IMR-90 (cell line): ENCODE measurements around the gene AKT3. TPM values are rescaled to one million over a fixed set of nuclear protein-coding genes. Genes with fewer than 3 reads are reported as not detected.

Experiments used
- ATAC-seq: fragments of 200-7000 bp; cut with Tn5 transposase; 2 replicates; pipeline ENCODE4 v1.9.1; 2020; ENCODE audit warnings: low read depth, mild to moderate bottlenecking, moderate library complexity
- BruUV-seq: library from RNA; stranded (reverse); fragments of 400-500 nt; replicated peaks from 2 replicates; lab custom pipeline; 2021; lab: Mats Ljungman, UMichigan
- CTCF ChIA-PET: fragments of 300-600 bp; formaldehyde crosslinking; extraction: SDS; loops from one replicate; lab custom pipeline; 2021; ENCODE audit warnings: antibody characterized with exemption; lab: Yijun Ruan, JAX
- POLR2A ChIA-PET: fragments of 300-600 bp; sonication (Branson Sonifier 250); formaldehyde crosslinking; loops from one replicate; lab custom pipeline; 2022; ENCODE audit warnings: antibody characterized with exemption; ENCODE audit not compliant: unreplicated experiment; lab: Charles Lee
- DNase-seq: peaks from one replicate; pipeline ENCODE4 v3.0.0; 2013
- H2AFZ ChIP-seq: replicated peaks from 2 replicates; pipeline ENCODE3; 2013; ENCODE audit warnings: low read length, mild to moderate bottlenecking; ENCODE audit not compliant: poor library complexity
- H2AK5ac ChIP-seq: 2 replicates; pipeline ENCODE4 v1.6.1; 2013; ENCODE audit warnings: low read depth, low read length, inconsistent platforms
- H2AK9ac ChIP-seq: replicated peaks from 2 replicates; pipeline ENCODE3; 2013; ENCODE audit warnings: mild to moderate bottlenecking, low read depth, low read length, moderate library complexity; ENCODE audit not compliant: poor library complexity
- H2BK120ac ChIP-seq: 2 replicates; pipeline ENCODE4 v1.6.1; 2013; ENCODE audit warnings: low read depth, low read length, inconsistent platforms
- H2BK15ac ChIP-seq: 3 replicates; pipeline ENCODE4 v1.6.1; 2013; ENCODE audit warnings: low read depth, low read length, inconsistent platforms
- H2BK20ac ChIP-seq: 2 replicates; pipeline ENCODE4 v1.6.1; 2013; ENCODE audit warnings: low read depth, mild to moderate bottlenecking, inconsistent platforms, low read length, moderate library complexity
- H2BK5ac ChIP-seq: 2 replicates; pipeline ENCODE4 v1.6.1; 2013; ENCODE audit warnings: mild to moderate bottlenecking, low read depth, low read length, inconsistent platforms; ENCODE audit not compliant: poor library complexity, severe bottlenecking
- H3K14ac ChIP-seq: replicated peaks from 2 replicates; pipeline ENCODE4 v1.6.1; 2013; ENCODE audit warnings: low read depth, low read length, inconsistent platforms
- H3K18ac ChIP-seq: 2 replicates; pipeline ENCODE4 v1.6.1; 2013; ENCODE audit warnings: low read depth, low read length, control low read depth
- H3K23ac ChIP-seq: 2 replicates; pipeline ENCODE4 v1.6.1; 2013; ENCODE audit warnings: low read depth, low read length, inconsistent platforms
- H3K27ac ChIP-seq: 2 replicates; pipeline ENCODE4 v1.5.1; 2013; ENCODE audit warnings: mild to moderate bottlenecking, control low read depth, low read length; ENCODE audit not compliant: insufficient read depth
- H3K27me3 ChIP-seq: 2 replicates; pipeline ENCODE4 v1.6.1; 2013; ENCODE audit warnings: low read length; ENCODE audit not compliant: control insufficient read depth, insufficient read depth
- H3K36me3 ChIP-seq: 2 replicates; pipeline ENCODE4 v1.6.1; 2013; ENCODE audit warnings: low read length, mixed read lengths; ENCODE audit not compliant: control insufficient read depth, insufficient read depth
- H3K4ac ChIP-seq: 2 replicates; pipeline ENCODE4 v1.6.1; 2013; ENCODE audit warnings: low read depth, low read length, inconsistent platforms
- H3K4me1 ChIP-seq: 2 replicates; pipeline ENCODE4 v1.6.1; 2013; ENCODE audit warnings: low read length, mixed read lengths; ENCODE audit not compliant: control insufficient read depth, insufficient read depth
- H3K4me2 ChIP-seq: 2 replicates; pipeline ENCODE4 v1.6.1; 2013; ENCODE audit warnings: low read depth, mild to moderate bottlenecking, control low read depth, low read length, moderate library complexity
- H3K4me3 ChIP-seq: 2 replicates; pipeline ENCODE4 v1.5.1; 2013; ENCODE audit warnings: low read depth, mild to moderate bottlenecking, control low read depth, low read length, moderate library complexity; ENCODE audit not compliant: insufficient read depth
- H3K56ac ChIP-seq: 2 replicates; pipeline ENCODE4 v1.6.1; 2013; ENCODE audit warnings: low read length, inconsistent platforms; ENCODE audit not compliant: insufficient read depth; ENCODE audit errors: extremely low read depth
- H3K79me1 ChIP-seq, 2 experiments: 2 replicates each; pipeline ENCODE4 v1.6.1; 2013; ENCODE audit warnings: low read length in 2 of 2, inconsistent platforms in 1 of 2, low read depth in 1 of 2
- H3K9ac ChIP-seq: 2 replicates; pipeline ENCODE4 v1.6.1; 2013; ENCODE audit warnings: low read depth, low read length, control low read depth
- H3K9me1 ChIP-seq: 2 replicates; pipeline ENCODE4 v1.6.1; 2013; ENCODE audit warnings: low read length, inconsistent platforms; ENCODE audit not compliant: insufficient read depth
- H3K9me3 ChIP-seq: 2 replicates; pipeline ENCODE4 v1.6.1; 2013; ENCODE audit warnings: low read length; ENCODE audit not compliant: control insufficient read depth, insufficient read depth
- H4K20me1 ChIP-seq: 2 replicates; pipeline ENCODE4 v1.6.1; 2013; ENCODE audit warnings: low read length, inconsistent platforms; ENCODE audit not compliant: insufficient read depth
- H4K5ac ChIP-seq: 2 replicates; pipeline ENCODE4 v1.6.1; 2013; ENCODE audit warnings: mild to moderate bottlenecking, low read depth, low read length, control low read depth
- H4K8ac ChIP-seq, 2 experiments: 2 replicates each; pipeline ENCODE4 v1.6.1; 2013; ENCODE audit warnings: low read depth in 2 of 2, low read length in 2 of 2, control low read depth in 1 of 2, inconsistent platforms in 1 of 2
- H4K91ac ChIP-seq: 2 replicates; pipeline ENCODE4 v1.6.1; 2013; ENCODE audit warnings: low read depth, low read length, inconsistent platforms; ENCODE audit not compliant: insufficient read depth
- BHLHE40 ChIP-seq: fragments of 150-350 bp; IDR thresholded peaks from 2 replicates; pipeline ENCODE4 v1.6.1; 2016; ENCODE audit warnings: mild to moderate bottlenecking, low read depth, low read length
- CEBPB ChIP-seq: IDR thresholded peaks from 2 replicates; pipeline ENCODE4 v1.6.1; 2012; ENCODE audit warnings: low read depth, low read length, improper control_type of control experiment
- CHD1 ChIP-seq: IDR thresholded peaks from 2 replicates; pipeline ENCODE4 v1.6.1; 2012; ENCODE audit warnings: low read depth, low read length, improper control_type of control experiment
- MAFK ChIP-seq: IDR thresholded peaks from 2 replicates; pipeline ENCODE4 v1.6.1; 2012; ENCODE audit warnings: low read depth, low read length, improper control_type of control experiment
- MAZ ChIP-seq: IDR thresholded peaks from 2 replicates; pipeline ENCODE4 v1.6.1; 2012; ENCODE audit warnings: low read depth, mild to moderate bottlenecking, low read length, improper control_type of control experiment, moderate library complexity, borderline replicate concordance
- MXI1 ChIP-seq: IDR thresholded peaks from 2 replicates; pipeline ENCODE4 v1.6.1; 2012; ENCODE audit warnings: low read depth, mild to moderate bottlenecking, low read length, moderate library complexity, borderline replicate concordance
- NFE2L2 ChIP-seq: fragments of 150-350 bp; IDR thresholded peaks from 2 replicates; pipeline ENCODE4 v1.6.1; 2016; ENCODE audit warnings: low read depth, mild to moderate bottlenecking, low read length
- POLR2A ChIP-seq: IDR thresholded peaks from 2 replicates; pipeline ENCODE4 v1.6.1; 2012; ENCODE audit warnings: mild to moderate bottlenecking, low read depth, low read length
- RAD21 ChIP-seq: IDR thresholded peaks from 2 replicates; pipeline ENCODE4 v1.6.1; 2012; ENCODE audit warnings: low read length, improper control_type of control experiment
- RCOR1 ChIP-seq: IDR thresholded peaks from 2 replicates; pipeline ENCODE4 v1.6.1; 2012; ENCODE audit warnings: mild to moderate bottlenecking, low read length, improper control_type of control experiment; ENCODE audit not compliant: insufficient replicate concordance
- RFX5 ChIP-seq: IDR thresholded peaks from 2 replicates; pipeline ENCODE4 v1.8.0; 2012; ENCODE audit warnings: low read depth, mild to moderate bottlenecking, low read length, moderate library complexity
- SMC3 ChIP-seq: fragments of 150-350 bp; IDR thresholded peaks from 2 replicates; pipeline ENCODE4 v1.6.1; 2016; ENCODE audit warnings: low read depth, mild to moderate bottlenecking, antibody characterized with exemption, low read length, moderate library complexity
- WGBS, 2 experiments: methylation state at CpG; one replicate each; pipeline versions ENCODE4 v1.1.5 to v1.1.7; 2013; ENCODE audit warnings: missing lambda C conversion rate in 2 of 2; ENCODE audit not compliant: insufficient read length in 1 of 2; ENCODE audit errors: extremely low coverage in 2 of 2; 5-methylcytosine and 5-hydroxymethylcytosine counted together
- dilution Hi-C: fragments of 300-500 bp; cut with HindIII; formaldehyde crosslinking; loops from one replicate; pipeline ENCODE4 v1.14.3; 2018; ENCODE audit warnings: low sequenced_read_pairs; ENCODE audit not compliant: unreplicated experiment
- in situ Hi-C: fragments of 300-500 bp; cut with MboI; formaldehyde crosslinking; loops from 3 replicates; pipeline ENCODE4 v1.14.3; 2019; ENCODE audit warnings: low sequenced_read_pairs, inconsistent platforms, mixed read lengths
- intact Hi-C: fragments of 100-400 bp; cut with micrococcal nuclease; formaldehyde crosslinking; loops from 2 replicates; pipeline ENCODE4 v1.10.0; 2022
- polyA plus RNA-seq, 3 experiments: library from polyadenylated mRNA; depleted of rRNA; stranded (reverse); fragments of >200 nt; gene quantifications; 2 replicates each; pipeline ENCODE4 v1.2.3, GENCODE V29; 2012; ENCODE audit warnings: low replicate concordance in 1 of 3
- total RNA-seq: library from RNA; depleted of rRNA; stranded (reverse); fragments of >200 nt; gene quantifications from 2 replicates; pipeline ENCODE4 v1.2.3, GENCODE V29; 2012
- TF ChIP-seq, protein P1 (sequence below): conservative IDR thresholded peaks from 2 replicates; pipeline ENCODE4 v1.5.1; 2012; ENCODE audit warnings: mild to moderate bottlenecking, low read depth, low read length, improper control_type of control experiment
- TF ChIP-seq, protein P2 (sequence below): fragments of 150-350 bp; IDR thresholded peaks from 2 replicates; pipeline ENCODE4 v1.6.1; 2016; ENCODE audit warnings: low read depth, mild to moderate bottlenecking, low read length, moderate library complexity, borderline replicate concordance
- TF ChIP-seq, protein P3 (sequence below): fragments of 150-350 bp; IDR thresholded peaks from 2 replicates; pipeline ENCODE4 v1.6.1; 2017; ENCODE audit warnings: mild to moderate bottlenecking, antibody characterized with exemption, low read length, low read depth

Gene AKT3
- total and polyA plus RNA-seq, 2 of the 4 experiments (the other 2 are of a cell fraction) = 15.2 to 19.4 TPM

DNA sequence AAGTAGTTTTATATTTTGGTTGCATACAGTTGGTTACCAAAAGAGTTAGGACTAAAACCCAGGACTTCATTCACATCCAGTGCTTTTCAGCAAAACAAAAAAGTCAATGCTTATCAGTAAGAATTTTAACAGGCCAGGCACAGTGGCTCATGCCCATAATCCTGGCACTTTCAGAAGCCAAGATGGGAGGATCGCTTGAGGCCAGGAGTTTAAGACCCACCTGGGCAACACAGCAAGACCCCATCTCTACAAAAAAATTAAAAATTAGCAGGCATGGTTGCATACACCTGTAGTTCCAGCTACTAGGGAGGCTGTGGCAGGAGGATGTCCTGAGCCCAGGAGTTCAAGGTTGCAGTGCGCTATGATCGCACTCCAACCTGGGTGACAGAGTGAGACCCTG, 47.3 kb downstream of the AKT3 start:
- no peak for TF ChIP-seq RAD21
- TF ChIP-seq SMC3 = no peak
- TF ChIP-seq, protein P1, sequence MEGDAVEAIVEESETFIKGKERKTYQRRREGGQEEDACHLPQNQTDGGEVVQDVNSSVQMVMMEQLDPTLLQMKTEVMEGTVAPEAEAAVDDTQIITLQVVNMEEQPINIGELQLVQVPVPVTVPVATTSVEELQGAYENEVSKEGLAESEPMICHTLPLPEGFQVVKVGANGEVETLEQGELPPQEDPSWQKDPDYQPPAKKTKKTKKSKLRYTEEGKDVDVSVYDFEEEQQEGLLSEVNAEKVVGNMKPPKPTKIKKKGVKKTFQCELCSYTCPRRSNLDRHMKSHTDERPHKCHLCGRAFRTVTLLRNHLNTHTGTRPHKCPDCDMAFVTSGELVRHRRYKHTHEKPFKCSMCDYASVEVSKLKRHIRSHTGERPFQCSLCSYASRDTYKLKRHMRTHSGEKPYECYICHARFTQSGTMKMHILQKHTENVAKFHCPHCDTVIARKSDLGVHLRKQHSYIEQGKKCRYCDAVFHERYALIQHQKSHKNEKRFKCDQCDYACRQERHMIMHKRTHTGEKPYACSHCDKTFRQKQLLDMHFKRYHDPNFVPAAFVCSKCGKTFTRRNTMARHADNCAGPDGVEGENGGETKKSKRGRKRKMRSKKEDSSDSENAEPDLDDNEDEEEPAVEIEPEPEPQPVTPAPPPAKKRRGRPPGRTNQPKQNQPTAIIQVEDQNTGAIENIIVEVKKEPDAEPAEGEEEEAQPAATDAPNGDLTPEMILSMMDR = no peak
- TF ChIP-seq MAZ = no peak
- TF ChIP-seq, protein P2, sequence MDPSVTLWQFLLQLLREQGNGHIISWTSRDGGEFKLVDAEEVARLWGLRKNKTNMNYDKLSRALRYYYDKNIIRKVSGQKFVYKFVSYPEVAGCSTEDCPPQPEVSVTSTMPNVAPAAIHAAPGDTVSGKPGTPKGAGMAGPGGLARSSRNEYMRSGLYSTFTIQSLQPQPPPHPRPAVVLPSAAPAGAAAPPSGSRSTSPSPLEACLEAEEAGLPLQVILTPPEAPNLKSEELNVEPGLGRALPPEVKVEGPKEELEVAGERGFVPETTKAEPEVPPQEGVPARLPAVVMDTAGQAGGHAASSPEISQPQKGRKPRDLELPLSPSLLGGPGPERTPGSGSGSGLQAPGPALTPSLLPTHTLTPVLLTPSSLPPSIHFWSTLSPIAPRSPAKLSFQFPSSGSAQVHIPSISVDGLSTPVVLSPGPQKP = no peak
- TF ChIP-seq POLR2A = no peak
- no peak for TF ChIP-seq BHLHE40
- TF ChIP-seq NFE2L2 = no peak
- no peak for TF ChIP-seq CEBPB
- TF ChIP-seq CHD1 = no peak
- no peak for TF ChIP-seq RCOR1
- no peak for TF ChIP-seq RFX5
- no peak for TF ChIP-seq MAFK
- TF ChIP-seq, protein P3, sequence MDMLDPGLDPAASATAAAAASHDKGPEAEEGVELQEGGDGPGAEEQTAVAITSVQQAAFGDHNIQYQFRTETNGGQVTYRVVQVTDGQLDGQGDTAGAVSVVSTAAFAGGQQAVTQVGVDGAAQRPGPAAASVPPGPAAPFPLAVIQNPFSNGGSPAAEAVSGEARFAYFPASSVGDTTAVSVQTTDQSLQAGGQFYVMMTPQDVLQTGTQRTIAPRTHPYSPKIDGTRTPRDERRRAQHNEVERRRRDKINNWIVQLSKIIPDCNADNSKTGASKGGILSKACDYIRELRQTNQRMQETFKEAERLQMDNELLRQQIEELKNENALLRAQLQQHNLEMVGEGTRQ = no peak
- TF ChIP-seq MXI1 = no peak
- H3K4me2 ChIP-seq = no peak overlapping the region
- H2BK15ac ChIP-seq = no peak overlapping the region
- H3K9me3 ChIP-seq = no peaks in the 10 kb centered on the region
- H3K4me1 ChIP-seq = peaks cover 9% of the 10 kb centered on the region
- H4K8ac ChIP-seq = no peak overlapping the region
- H2AK9ac ChIP-seq = no peak overlapping the region
- H3K79me1 ChIP-seq = peaks cover 22 to 39% of the 10 kb centered on the region in 2 experiments
- no peak overlapping the region for H3K14ac ChIP-seq
- H3K23ac ChIP-seq = no peak overlapping the region
- H3K4me3 ChIP-seq = no peak overlapping the region
- intact Hi-C loops (no loop called here), dilution Hi-C loops (no loop called here), in situ Hi-C loops (no loop called here)
- no peak overlapping the region for H3K9ac ChIP-seq
- H2BK20ac ChIP-seq = no peak overlapping the region
- H2AFZ ChIP-seq = no peak overlapping the region
- no peak overlapping the region for H2BK120ac ChIP-seq
- no peak overlapping the region for H3K4ac ChIP-seq
- no peaks in the 10 kb centered on the region; the same call in 1 of the 2 replicates for H3K36me3 ChIP-seq
- H3K9me1 ChIP-seq = peaks cover 4% of the 10 kb centered on the region
- ChIA-PET POLR2A (no interaction called here), CTCF (no interaction called here)
- H3K27ac ChIP-seq = no peak overlapping the region
- no peaks in the 10 kb centered on the region for H3K27me3 ChIP-seq
- no peak overlapping the region for H4K5ac ChIP-seq
- ATAC-seq (no peak), DNase-seq (no peak)
- peaks cover 5% of the 10 kb centered on the region; the same call in 1 of the 2 replicates for H4K20me1 ChIP-seq
- H4K91ac ChIP-seq = no peak overlapping the region
- no peak overlapping the region for H3K56ac ChIP-seq
- no TSS peak for BruUV-seq
- no CpG with 5 or more reads among the region's 3 CpGs for WGBS, 2 experiments
- no peak overlapping the region for H2BK5ac ChIP-seq
- no peak overlapping the region for H2AK5ac ChIP-seq
- no peak overlapping the region for H3K18ac ChIP-seq
